Measurements from ENCODE around the gene GPR6. TPM values are rescaled to one million over a fixed set of nuclear protein-coding genes. Genes with fewer than 3 reads are reported as not detected.

The GPR6 gene
- total RNA-seq, 1 donor from 2014 or later = not detected

- Histone ChIP-seq H3K4me3 (no peak overlapping the region), H3K27ac (no peak overlapping the region), H3K36me3 (no peaks in the 10 kb centered on the region), H3K9me3 (no peaks in the 10 kb centered on the region), H3K4me1 (no peaks in the 10 kb centered on the region), H3K27me3 (no peaks in the 10 kb centered on the region)
- intact Hi-C loops (cut with DNase I) = no loop called here
- DNase-seq (ENCODE audit: extremely low spot score in 2 of 2) = no peak
- no peak for TF ChIP-seq CTCF (IDR thresholded peaks at IDR 0.05)
- no peak for TF ChIP-seq POLR2A (IDR thresholded peaks at IDR 0.05)
Observed at GRCh38 chr6:109946979-109947378, 31.1 kb upstream of the GPR6 start.

GRCh38 chr6:109949281-109950065 is 28.6 kb upstream of the GPR6 start:
- H3K4me3 ChIP-seq = no peak overlapping the region
- no peaks in the 10 kb centered on the region for H3K36me3 ChIP-seq
- intact Hi-C loops (cut with DNase I) = no loop called here
- H3K27ac ChIP-seq = no peak overlapping the region
- no peaks in the 10 kb centered on the region for H3K9me3 ChIP-seq
- H3K4me1 ChIP-seq = no peaks in the 10 kb centered on the region
- TF ChIP-seq POLR2A (IDR thresholded peaks at IDR 0.05) (no peak), CTCF (IDR thresholded peaks at IDR 0.05) (no peak), POLR2AphosphoS5 (IDR thresholded peaks at IDR 0.05; ENCODE audit: insufficient read depth in 1 of 2, low read depth in 1 of 2) (no peak)
- DNase-seq (ENCODE audit: extremely low spot score in 2 of 2) = no peak
- no peaks in the 10 kb centered on the region for H3K27me3 ChIP-seq

- no peak for TF ChIP-seq POLR2A (IDR thresholded peaks at IDR 0.05)
- TF ChIP-seq POLR2AphosphoS5 (IDR thresholded peaks at IDR 0.05; ENCODE audit: insufficient read depth in 1 of 2, low read depth in 1 of 2) = no peak
- TF ChIP-seq CTCF (IDR thresholded peaks at IDR 0.05) = no peak
- Histone ChIP-seq H3K27me3 (no peaks in the 10 kb centered on the region), H3K9me3 (no peaks in the 10 kb centered on the region), H3K4me1 (no peaks in the 10 kb centered on the region), H3K36me3 (no peaks in the 10 kb centered on the region), H3K4me3 (no peak overlapping the region), H3K27ac (no peak overlapping the region)
- intact Hi-C loops (cut with DNase I) = no loop called here
- DNase-seq (ENCODE audit: extremely low spot score in 2 of 2) = no peak
Observed at GRCh38 chr6:109955491-109955890, 22.6 kb upstream of the GPR6 start.

GRCh38 chr6:109958626-109959025 is 19.5 kb upstream of the GPR6 start:
- Histone ChIP-seq H3K36me3 (no peaks in the 10 kb centered on the region), H3K4me3 (no peak overlapping the region), H3K27ac (no peak overlapping the region), H3K27me3 (no peaks in the 10 kb centered on the region), H3K9me3 (no peaks in the 10 kb centered on the region), H3K4me1 (no peaks in the 10 kb centered on the region)
- intact Hi-C loops (cut with DNase I) = no loop called here
- TF ChIP-seq POLR2A (IDR thresholded peaks at IDR 0.05) (no peak), POLR2AphosphoS5 (IDR thresholded peaks at IDR 0.05; ENCODE audit: insufficient read depth in 1 of 2, low read depth in 1 of 2) (no peak), CTCF (IDR thresholded peaks at IDR 0.05) (no peak)
- DNase-seq (ENCODE audit: extremely low spot score in 2 of 2) = no peak

- no peaks in the 10 kb centered on the region for H3K4me1 ChIP-seq
- no peak for TF ChIP-seq POLR2A (IDR thresholded peaks at IDR 0.05)
- no peak for TF ChIP-seq CTCF (IDR thresholded peaks at IDR 0.05)
- no peak for TF ChIP-seq POLR2AphosphoS5 (IDR thresholded peaks at IDR 0.05; ENCODE audit: insufficient read depth in 1 of 2, low read depth in 1 of 2)
- no peaks in the 10 kb centered on the region for H3K9me3 ChIP-seq
- intact Hi-C loops (cut with DNase I) = no loop called here
- no peak overlapping the region for H3K27ac ChIP-seq
- no peaks in the 10 kb centered on the region for H3K27me3 ChIP-seq
- no peak overlapping the region for H3K4me3 ChIP-seq
- H3K36me3 ChIP-seq = no peaks in the 10 kb centered on the region
- DNase-seq (ENCODE audit: extremely low spot score in 2 of 2) = no peak
Observed at GRCh38 chr6:109961611-109962041, 16.5 kb upstream of the GPR6 start.

All from vagina (tissue), 2 donors.